ENCODE data around the gene MICU1. TPM values are rescaled to one million over a fixed set of nuclear protein-coding genes. Genes with fewer than 3 reads are reported as not detected.

Gene MICU1
- total RNA-seq, 2 experiments from 2014 or later = 9.4 to 12.1 TPM

GRCh38 chr10:72337722-72338121, 288.2 kb downstream of the MICU1 start:
- TF ChIP-seq CTCF (IDR thresholded peaks at IDR 0.05) = no peak
- intact Hi-C loops (cut with DNase I, micrococcal nuclease) = loop anchor here (1.0 to 10.0 kb wide), 9 partner anchors 63 to 1023 kb away; partner anchors contain the start of gene SLC29A3 (in 1 of the 2)
- Histone ChIP-seq H3K4me3 (ENCODE audit: low read length) (no peak overlapping the region), H3K4me1 (ENCODE audit: insufficient read depth, low read length) (peaks cover 59% of the 10 kb centered on the region), H3K9me3 (ENCODE audit: control insufficient read depth in 1 of 2, insufficient read depth in 1 of 2, low read length in 2 of 2) (no peaks in the 10 kb centered on the region), H3K27ac (ENCODE audit: low read depth in 1 of 2, low read length in 2 of 2) (no peak overlapping the region), H3K36me3 (ENCODE audit: insufficient read depth, low read length) (peaks cover 40% of the 10 kb centered on the region), H3K27me3 (ENCODE audit: control insufficient read depth in 1 of 2, insufficient read depth in 2 of 2, low read length in 2 of 2) (no peaks in the 10 kb centered on the region)
- ChIA-PET POLR2A (interaction anchor here (0.6 to 4.4 kb wide), 7 partner anchors 11 to 277 kb away, joined by 3 to 17 read pairs (median 5); partner anchors contain the start of genes DDIT4 and SPOCK2), CTCF (interaction anchor here (0.6 to 5.9 kb wide), 37 partner anchors 11 to 441 kb away, joined by 3 to 54 read pairs (median 4); partner anchors contain the start of genes ANAPC16, ASCC1, DDIT4 and SPOCK2)
- no peak for DNase-seq
- peak overlapping the region; percentile 94 for H3K27ac Mint-ChIP-seq
- H3K9me3 Mint-ChIP-seq = no peaks in the 10 kb centered on the region
- H3K27me3 Mint-ChIP-seq = no peaks in the 10 kb centered on the region
- no peak for ATAC-seq (ENCODE audit: poor library complexity)
- H3K4me1 Mint-ChIP-seq (ENCODE audit: low read depth) = peaks cover 59% of the 10 kb centered on the region
- H3K4me3 Mint-ChIP-seq = no peak overlapping the region
- H3K36me3 Mint-ChIP-seq (ENCODE audit: low read depth) = peaks cover 46% of the 10 kb centered on the region

GRCh38 chr10:72337039-72337629, 288.7 kb downstream of the MICU1 start:
- no peaks in the 10 kb centered on the region for H3K27me3 Mint-ChIP-seq
- H3K9me3 Mint-ChIP-seq = no peaks in the 10 kb centered on the region
- Histone ChIP-seq H3K4me1 (ENCODE audit: insufficient read depth, low read length) (peaks cover 65% of the 10 kb centered on the region), H3K9me3 (ENCODE audit: control insufficient read depth in 1 of 2, insufficient read depth in 1 of 2, low read length in 2 of 2) (no peaks in the 10 kb centered on the region), H3K27ac (ENCODE audit: low read depth in 1 of 2, low read length in 2 of 2) (no peak overlapping the region), H3K4me3 (ENCODE audit: low read length) (no peak overlapping the region), H3K27me3 (ENCODE audit: control insufficient read depth in 1 of 2, insufficient read depth in 2 of 2, low read length in 2 of 2) (no peaks in the 10 kb centered on the region), H3K36me3 (ENCODE audit: insufficient read depth, low read length) (peaks cover 34% of the 10 kb centered on the region)
- intact Hi-C loops (cut with DNase I, micrococcal nuclease) = loop anchor here (1.0 to 10.0 kb wide), 9 partner anchors 63 to 1022 kb away; partner anchors contain the start of gene SLC29A3 (in 1 of the 2)
- H3K4me1 Mint-ChIP-seq (ENCODE audit: low read depth) = peaks cover 65% of the 10 kb centered on the region
- ATAC-seq (ENCODE audit: poor library complexity) (no peak), DNase-seq (peak in 13 of 14 experiments; percentile 49 to 81 (median 64))
- no peak overlapping the region for H3K4me3 Mint-ChIP-seq
- ChIA-PET CTCF (interaction anchor here (0.6 to 5.9 kb wide), 37 partner anchors 11 to 440 kb away, joined by 3 to 54 read pairs (median 4); partner anchors contain the start of genes ANAPC16, ASCC1, DDIT4 and SPOCK2), POLR2A (interaction anchor here (0.6 to 4.4 kb wide), 10 partner anchors 10 to 276 kb away, joined by 3 to 17 read pairs (median 4); partner anchors contain the start of genes DDIT4 and SPOCK2)
- peaks cover 41% of the 10 kb centered on the region for H3K36me3 Mint-ChIP-seq (ENCODE audit: low read depth)
- TF ChIP-seq CTCF (IDR thresholded peaks at IDR 0.05) = peak; percentile 99
- H3K27ac Mint-ChIP-seq = peak overlapping the region; percentile 94

GRCh38 chr10:72336259-72337038, 289.4 kb downstream of the MICU1 start:
- POLR2A ChIA-PET = interaction anchor here (0.6 to 5.3 kb wide), 15 partner anchors 10 to 257 kb away, joined by 3 to 38 read pairs (median 10); partner anchors contain the start of genes ANAPC16, ASCC1, DDIT4 and SPOCK2
- Histone ChIP-seq H3K4me1 (ENCODE audit: insufficient read depth, low read length) (peaks cover 72% of the 10 kb centered on the region), H3K4me3 (ENCODE audit: low read length) (no peak overlapping the region), H3K27ac (ENCODE audit: low read depth in 1 of 2, low read length in 2 of 2) (no peak overlapping the region), H3K27me3 (ENCODE audit: control insufficient read depth in 1 of 2, insufficient read depth in 2 of 2, low read length in 2 of 2) (no peaks in the 10 kb centered on the region), H3K36me3 (ENCODE audit: insufficient read depth, low read length) (peaks cover 32% of the 10 kb centered on the region), H3K9me3 (ENCODE audit: control insufficient read depth in 1 of 2, insufficient read depth in 1 of 2, low read length in 2 of 2) (no peaks in the 10 kb centered on the region)
- no peaks in the 10 kb centered on the region for H3K27me3 Mint-ChIP-seq
- no peak for TF ChIP-seq CTCF (IDR thresholded peaks at IDR 0.05)
- CTCF ChIA-PET = interaction anchor here (0.8 to 5.9 kb wide), 33 partner anchors 10 to 440 kb away, joined by 3 to 54 read pairs (median 5); partner anchors contain the start of genes DDIT4 and SPOCK2
- intact Hi-C loops (cut with DNase I, micrococcal nuclease) = loop anchor here (1.0 to 10.0 kb wide), 9 partner anchors 62 to 1022 kb away; partner anchors contain the start of gene SLC29A3 (in 1 of the 2)
- DNase-seq (no peak), ATAC-seq (ENCODE audit: poor library complexity) (no peak)
- H3K4me1 Mint-ChIP-seq (ENCODE audit: low read depth) = peaks cover 72% of the 10 kb centered on the region
- H3K36me3 Mint-ChIP-seq (ENCODE audit: low read depth) = peaks cover 35% of the 10 kb centered on the region
- peak overlapping the region; percentile 94 for H3K27ac Mint-ChIP-seq
- H3K9me3 Mint-ChIP-seq = no peaks in the 10 kb centered on the region
- H3K4me3 Mint-ChIP-seq = peak overlapping the region; percentile 65
